Neural cell (in vitro differentiated cells): ENCODE measurements around the gene BCL11B.

ENCODE experiments used
- EP300 ChIP-seq: fragments of 450-650 bp; conservative IDR thresholded peaks from 2 replicates; pipeline ENCODE4 v1.6.1; 2014; ENCODE audit warnings: antibody characterized with exemption, mild to moderate bottlenecking, moderate library complexity; ENCODE audit not compliant: poor library complexity, severe bottlenecking
- EZH2 ChIP-seq: fragments of 200-600, 300-800 bp; shearing (Covaris generic), sonication (generic); IDR thresholded peaks from 2 replicates; pipeline ENCODE4 v1.6.1; 2014; ENCODE audit warnings: antibody characterized with exemption, low read length, borderline replicate concordance, mild to moderate bottlenecking; ENCODE audit not compliant: insufficient read depth, poor library complexity, severe bottlenecking
- POLR2AphosphoS5 ChIP-seq: IDR thresholded peaks from 2 replicates; pipeline ENCODE4 v1.6.1; 2012
- TAF1 ChIP-seq: IDR thresholded peaks from 2 replicates; pipeline ENCODE4 v1.6.1; 2012; ENCODE audit warnings: low read depth
- TF ChIP-seq, protein P1 (sequence below): fragments of 450-650 bp; IDR thresholded peaks from 2 replicates; pipeline ENCODE4 v1.5.1; 2014; ENCODE audit warnings: antibody characterized with exemption, mild to moderate bottlenecking, moderate library complexity; ENCODE audit not compliant: poor library complexity, severe bottlenecking

DNA sequence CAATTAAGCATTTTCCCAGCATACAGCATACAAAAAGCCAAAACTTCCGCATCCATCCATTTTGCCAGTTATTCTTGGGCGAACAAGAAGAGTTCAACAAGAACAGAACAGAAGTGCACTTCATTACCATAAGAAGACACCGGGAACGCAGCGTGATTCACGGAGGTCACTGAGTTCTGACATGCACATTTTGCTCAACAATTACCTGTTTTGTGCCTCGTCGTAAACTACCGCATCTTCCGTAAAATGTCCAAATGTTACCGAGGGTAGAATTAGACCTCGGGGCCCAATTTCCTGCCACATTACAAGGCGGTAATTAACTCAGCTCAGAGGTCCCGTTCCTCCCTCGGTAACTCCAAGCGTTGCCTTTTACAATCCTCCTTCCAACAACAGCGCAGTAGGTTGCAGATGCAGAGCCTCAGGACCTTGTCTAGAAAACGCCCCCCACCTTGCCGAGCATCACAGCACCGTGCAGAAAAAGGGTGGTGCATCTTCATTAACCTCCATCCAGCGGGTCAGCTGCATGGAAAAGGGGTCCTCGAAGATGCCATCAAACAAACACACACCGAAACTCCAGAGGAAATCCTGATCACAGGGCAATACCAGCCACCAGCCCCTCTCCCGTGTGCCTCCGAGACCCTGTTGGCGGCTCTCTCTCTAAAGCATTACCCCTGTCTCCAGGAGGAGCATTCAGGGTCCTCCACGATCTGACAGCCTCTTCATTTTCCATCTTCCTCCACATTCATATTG lies 125.2 kb downstream of the BCL11B start:
- TF ChIP-seq, protein P1, sequence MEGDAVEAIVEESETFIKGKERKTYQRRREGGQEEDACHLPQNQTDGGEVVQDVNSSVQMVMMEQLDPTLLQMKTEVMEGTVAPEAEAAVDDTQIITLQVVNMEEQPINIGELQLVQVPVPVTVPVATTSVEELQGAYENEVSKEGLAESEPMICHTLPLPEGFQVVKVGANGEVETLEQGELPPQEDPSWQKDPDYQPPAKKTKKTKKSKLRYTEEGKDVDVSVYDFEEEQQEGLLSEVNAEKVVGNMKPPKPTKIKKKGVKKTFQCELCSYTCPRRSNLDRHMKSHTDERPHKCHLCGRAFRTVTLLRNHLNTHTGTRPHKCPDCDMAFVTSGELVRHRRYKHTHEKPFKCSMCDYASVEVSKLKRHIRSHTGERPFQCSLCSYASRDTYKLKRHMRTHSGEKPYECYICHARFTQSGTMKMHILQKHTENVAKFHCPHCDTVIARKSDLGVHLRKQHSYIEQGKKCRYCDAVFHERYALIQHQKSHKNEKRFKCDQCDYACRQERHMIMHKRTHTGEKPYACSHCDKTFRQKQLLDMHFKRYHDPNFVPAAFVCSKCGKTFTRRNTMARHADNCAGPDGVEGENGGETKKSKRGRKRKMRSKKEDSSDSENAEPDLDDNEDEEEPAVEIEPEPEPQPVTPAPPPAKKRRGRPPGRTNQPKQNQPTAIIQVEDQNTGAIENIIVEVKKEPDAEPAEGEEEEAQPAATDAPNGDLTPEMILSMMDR, result no peak
- TF ChIP-seq TAF1 (no peak), POLR2AphosphoS5 (no peak), EZH2 (no peak), EP300 (no peak)
